ENCODE data around the gene ITGB1.

GRCh38 chr10:32922170-32922569, 35.9 kb downstream of the ITGB1 start:
- TF ChIP-seq, protein P1, sequence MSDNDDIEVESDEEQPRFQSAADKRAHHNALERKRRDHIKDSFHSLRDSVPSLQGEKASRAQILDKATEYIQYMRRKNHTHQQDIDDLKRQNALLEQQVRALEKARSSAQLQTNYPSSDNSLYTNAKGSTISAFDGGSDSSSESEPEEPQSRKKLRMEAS (IDR thresholded peaks at IDR 0.05) = no peak
- TF ChIP-seq, protein P2, sequence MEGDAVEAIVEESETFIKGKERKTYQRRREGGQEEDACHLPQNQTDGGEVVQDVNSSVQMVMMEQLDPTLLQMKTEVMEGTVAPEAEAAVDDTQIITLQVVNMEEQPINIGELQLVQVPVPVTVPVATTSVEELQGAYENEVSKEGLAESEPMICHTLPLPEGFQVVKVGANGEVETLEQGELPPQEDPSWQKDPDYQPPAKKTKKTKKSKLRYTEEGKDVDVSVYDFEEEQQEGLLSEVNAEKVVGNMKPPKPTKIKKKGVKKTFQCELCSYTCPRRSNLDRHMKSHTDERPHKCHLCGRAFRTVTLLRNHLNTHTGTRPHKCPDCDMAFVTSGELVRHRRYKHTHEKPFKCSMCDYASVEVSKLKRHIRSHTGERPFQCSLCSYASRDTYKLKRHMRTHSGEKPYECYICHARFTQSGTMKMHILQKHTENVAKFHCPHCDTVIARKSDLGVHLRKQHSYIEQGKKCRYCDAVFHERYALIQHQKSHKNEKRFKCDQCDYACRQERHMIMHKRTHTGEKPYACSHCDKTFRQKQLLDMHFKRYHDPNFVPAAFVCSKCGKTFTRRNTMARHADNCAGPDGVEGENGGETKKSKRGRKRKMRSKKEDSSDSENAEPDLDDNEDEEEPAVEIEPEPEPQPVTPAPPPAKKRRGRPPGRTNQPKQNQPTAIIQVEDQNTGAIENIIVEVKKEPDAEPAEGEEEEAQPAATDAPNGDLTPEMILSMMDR (IDR thresholded peaks at IDR 0.05; ENCODE audit: control extremely low read depth in 1 of 3, insufficient read depth in 1 of 3, low read depth in 1 of 3, low read length in 3 of 3) = no peak
- TF ChIP-seq ZNF274 (IDR thresholded peaks at IDR 0.05; ENCODE audit: borderline replicate concordance, extremely low read depth, low read length) (no peak), EZH2 (IDR thresholded peaks at IDR 0.05; ENCODE audit: low read depth, low read length, severe bottlenecking) (no peak), POLR2A (IDR thresholded peaks at IDR 0.05; ENCODE audit: control extremely low read depth in 1 of 2, low read depth in 2 of 2, low read length in 2 of 2) (no peak), GTF2F1 (IDR thresholded peaks at IDR 0.05; ENCODE audit: borderline replicate concordance, low read depth, low read length) (no peak)

Data from H1 (cell line).